ENCODE measurements around the gene HIP1. TPM values are rescaled to one million over a fixed set of nuclear protein-coding genes. Genes with fewer than 3 reads are reported as not detected.

Gene HIP1
- total and polyA plus RNA-seq, 9 of the 15 experiments (the other 6 are each of a cell fraction or from before 2014, with no cell fraction given), result 2.4 to 13.7 (median 9.5) TPM

- TF ChIP-seq ZBTB40 (IDR thresholded peaks at IDR 0.05), result peak; percentile 55
- no peak for TF ChIP-seq ZBTB40 (CRISPR knock-in tag; IDR thresholded peaks at IDR 0.05)
- TF ChIP-seq MNT (conservative IDR thresholded peaks at IDR 0.05), result 0 out of 4 replicates have a peak, but pooled peaks of 1 of the 2 experiments have one; percentile 21
- TF ChIP-seq CXXC5 (CRISPR knock-in tag; IDR thresholded peaks at IDR 0.05), result peak; percentile 47
- peak in 1 of 3 experiments; percentile 5 for TF ChIP-seq YY1 (IDR thresholded peaks at IDR 0.05; ENCODE audit: borderline replicate concordance in 1 of 3, control insufficient read depth in 1 of 3, extremely low read depth in 1 of 3, insufficient read depth in 3 of 3, insufficient read length in 1 of 3, insufficient replicate concordance in 2 of 3, low read depth in 1 of 3, low read length in 2 of 3)
- peak; percentile 78 for TF ChIP-seq DACH1 (IDR thresholded peaks at IDR 0.05; ENCODE audit: partially characterized antibody)
- TF ChIP-seq EP400 (IDR thresholded peaks at IDR 0.05), result 0 out of 2 replicates have a peak, but pooled peaks have one; percentile 27
- no peak for TF ChIP-seq WHSC1 (IDR thresholded peaks at IDR 0.05; ENCODE audit: low read length)
- no peak for TF ChIP-seq ZNF449 (CRISPR knock-in tag; IDR thresholded peaks at IDR 0.05)
- TF ChIP-seq HSF4 (CRISPR knock-in tag; IDR thresholded peaks at IDR 0.05; ENCODE audit: borderline replicate concordance), result no peak
- no peak for TF ChIP-seq MITF (IDR thresholded peaks at IDR 0.05)
Measured at GRCh38 chr7:75772081-75773077, 33.6 kb upstream of the HIP1 start, which contains the start of gene CCL26 (continued).
